Liver (tissue), 9 donors: ENCODE data around the gene ACACA. TPM values are rescaled to one million over a fixed set of nuclear protein-coding genes. Genes with fewer than 3 reads are reported as not detected.

Experiments used
- DNase-seq: peaks from one replicate; pipeline ENCODE4 v3.0.0-alpha.2; 2017; ENCODE audit warnings: low spot score
- H3K27ac ChIP-seq, 2 donors: one replicate each; pipeline ENCODE4 v1.7.0; 2013; ENCODE audit warnings: inconsistent platforms in 2 of 2, low read length in 2 of 2, control low read depth in 1 of 2, low read depth in 1 of 2, mild to moderate bottlenecking in 1 of 2
- H3K27me3 ChIP-seq, 4 donors: one replicate each; pipeline versions ENCODE4 v1.6.1 to v1.7.0; 2013; ENCODE audit warnings: low read length in 3 of 4, inconsistent platforms in 1 of 4, mild to moderate bottlenecking in 1 of 4, moderate library complexity in 1 of 4; ENCODE audit not compliant: control insufficient read depth in 4 of 4, insufficient read depth in 4 of 4
- H3K36me3 ChIP-seq, 4 donors: one replicate each; pipeline versions ENCODE4 v1.6.1 to v1.7.0; 2013; ENCODE audit warnings: low read length in 3 of 4, mild to moderate bottlenecking in 3 of 4, low read depth in 1 of 4, moderate library complexity in 1 of 4; ENCODE audit not compliant: control insufficient read depth in 4 of 4, insufficient read depth in 3 of 4
- H3K4me1 ChIP-seq, 4 donors: one replicate each; pipeline versions ENCODE4 v1.6.1 to v1.7.0; 2013; ENCODE audit warnings: low read length in 3 of 4, mild to moderate bottlenecking in 3 of 4, moderate library complexity in 1 of 4; ENCODE audit not compliant: control insufficient read depth in 4 of 4, insufficient read depth in 4 of 4
- H3K4me3 ChIP-seq, 3 donors: one replicate each; pipeline versions ENCODE4 v1.6.1 to v1.7.0; 2013; ENCODE audit warnings: low read length in 3 of 3, control low read depth in 1 of 3, low read depth in 1 of 3, mild to moderate bottlenecking in 1 of 3
- H3K9ac ChIP-seq, 2 donors: one replicate each; pipeline ENCODE4 v1.7.0; 2013; ENCODE audit warnings: low read length in 2 of 2, mild to moderate bottlenecking in 2 of 2, moderate library complexity in 2 of 2, control low read depth in 1 of 2, low read depth in 1 of 2
- H3K9me3 ChIP-seq, 4 donors: one replicate each; pipeline versions ENCODE4 v1.6.1 to v1.7.0; 2013; ENCODE audit warnings: low read length in 3 of 4; ENCODE audit not compliant: control insufficient read depth in 4 of 4
- ATF3 ChIP-seq: IDR thresholded peaks from 2 replicates; pipeline ENCODE4 v1.6.1; 2016; ENCODE audit warnings: antibody characterized with exemption
- CTCF ChIP-seq: fragments of 150-350 bp; IDR thresholded peaks from 2 replicates; pipeline ENCODE4 v1.5.1; 2017; ENCODE audit warnings: improper control_type of control experiment, low read depth, low read length; ENCODE audit not compliant: missing input control
- EGR1 ChIP-seq, 2 donors: IDR thresholded peaks; 2 replicates each; pipeline ENCODE4 v1.6.1; 2016 to 2018; ENCODE audit warnings: antibody characterized with exemption in 2 of 2, low read depth in 2 of 2
- FOXA1 ChIP-seq: IDR thresholded peaks from 2 replicates; pipeline ENCODE4 v1.6.1; 2016; ENCODE audit warnings: antibody characterized with exemption
- FOXA2 ChIP-seq: IDR thresholded peaks from 2 replicates; pipeline ENCODE4 v1.6.1; 2016; ENCODE audit warnings: antibody characterized with exemption
- GABPA ChIP-seq, 2 donors: IDR thresholded peaks in 1 of 2; conservative IDR thresholded peaks in 1 of 2; 2 replicates each; pipeline ENCODE4 v1.6.1; 2016; ENCODE audit warnings: antibody characterized with exemption in 2 of 2, mild to moderate bottlenecking in 1 of 2, moderate library complexity in 1 of 2
- HNF4A ChIP-seq, 2 donors: conservative IDR thresholded peaks; 2 replicates each; pipeline ENCODE4 v1.6.1; 2016; ENCODE audit warnings: antibody characterized with exemption in 2 of 2, mild to moderate bottlenecking in 2 of 2
- HNF4G ChIP-seq: IDR thresholded peaks from 2 replicates; pipeline ENCODE4 v1.6.1; 2016; ENCODE audit warnings: antibody characterized with exemption
- JUND ChIP-seq, 2 donors: IDR thresholded peaks; 2 replicates each; pipeline ENCODE4 v1.6.1; 2016; ENCODE audit warnings: antibody characterized with exemption in 2 of 2
- MAX ChIP-seq: IDR thresholded peaks from 2 replicates; pipeline ENCODE4 v1.6.1; 2016; ENCODE audit warnings: antibody characterized with exemption
- NR2F2 ChIP-seq: IDR thresholded peaks from 2 replicates; pipeline ENCODE4 v1.6.1; 2016; ENCODE audit warnings: antibody characterized with exemption
- RAD21 ChIP-seq, 2 donors: IDR thresholded peaks; 2 replicates each; pipeline ENCODE4 v1.6.1; 2016; ENCODE audit warnings: antibody characterized with exemption in 2 of 2, mild to moderate bottlenecking in 2 of 2
- REST ChIP-seq: IDR thresholded peaks from 2 replicates; pipeline ENCODE4 v1.6.1; 2016; ENCODE audit warnings: antibody characterized with exemption, mild to moderate bottlenecking
- RXRA ChIP-seq, 2 donors: IDR thresholded peaks; 2 replicates each; pipeline ENCODE4 v1.6.1; 2017 to 2018; ENCODE audit warnings: antibody characterized with exemption in 2 of 2, mild to moderate bottlenecking in 1 of 2
- SP1 ChIP-seq: IDR thresholded peaks from 2 replicates; pipeline ENCODE4 v1.6.1; 2018; ENCODE audit warnings: antibody characterized with exemption, mild to moderate bottlenecking
- TAF1 ChIP-seq: conservative IDR thresholded peaks from 2 replicates; pipeline ENCODE4 v1.6.1; 2016; ENCODE audit warnings: antibody characterized with exemption, mild to moderate bottlenecking
- YY1 ChIP-seq: IDR thresholded peaks from 2 replicates; pipeline ENCODE4 v1.6.1; 2016; ENCODE audit warnings: antibody characterized with exemption, mild to moderate bottlenecking
- ZBTB33 ChIP-seq: IDR thresholded peaks from 2 replicates; pipeline ENCODE4 v1.6.1; 2016; ENCODE audit warnings: antibody characterized with exemption
- WGBS: extraction: QIAGEN DNeasy Blood & Tissue Kit; methylation state at CpG from one replicate; pipeline ENCODE4 v1.1.7; 2013; 5-methylcytosine and 5-hydroxymethylcytosine counted together
- polyA plus RNA-seq, 2 donors: library from polyadenylated mRNA; stranded (reverse) in 1 of 2; unstranded in 1 of 2; fragments of 200-250 nt in 1 of 2; fragments of >200 nt in 1 of 2; fragmentation: Nextera tagmentation in 1 of 2; extraction: Ambion mirVana in 1 of 2; gene quantifications; one replicate each; pipeline versions ENCODE4 v1.2.1 to v1.2.3, GENCODE V29; 2013 to 2015
- total RNA-seq, 2 donors: library from RNA; depleted of rRNA; stranded (reverse); fragments of >200 nt; gene quantifications; one replicate each; pipeline ENCODE4 v1.2.3, GENCODE V29; 2014
- donor health status: healthy.
- donor health status: healthy.
- donor health status: healthy.
- donor health status: healthy.
- donor health status: healthy.

ACACA gene
- total and polyA plus RNA-seq, 4 donors, result 14.8 to 49.5 (median 31.2) TPM

- 91% methylated on average over 4 of the region's 4 CpGs for WGBS
- H3K27me3 ChIP-seq, result no peaks in the 10 kb centered on the region
- DNase-seq, result no peak
- no peaks in the 10 kb centered on the region for H3K36me3 ChIP-seq
- no peak overlapping the region for H3K27ac ChIP-seq
- H3K9ac ChIP-seq, result no peak overlapping the region
- TF ChIP-seq FOXA1 (no peak), CTCF (no peak), HNF4A (conservative IDR thresholded peaks at IDR 0.05) (no peak), SP1 (no peak), REST (no peak), GABPA (IDR thresholded peaks at IDR 0.05 in 1 of 2, conservative IDR thresholded peaks at IDR 0.05 in 1 of 2) (no peak), RAD21 (IDR thresholded peaks at IDR 0.05) (no peak), JUND (IDR thresholded peaks at IDR 0.05) (no peak), FOXA2 (no peak), NR2F2 (no peak), YY1 (no peak), ZBTB33 (no peak), RXRA (IDR thresholded peaks at IDR 0.05) (no peak), TAF1 (no peak), EGR1 (IDR thresholded peaks at IDR 0.05; ENCODE audit: low read depth in 2 of 2) (no peak), MAX (no peak), ATF3 (no peak), HNF4G (no peak)
- no peak overlapping the region for H3K4me3 ChIP-seq
- no peaks in the 10 kb centered on the region for H3K4me1 ChIP-seq
- no peaks in the 10 kb centered on the region for H3K9me3 ChIP-seq
Observed at GRCh38 chr17:37291351-37291750, 115.3 kb downstream of the ACACA start.
